Stimulated activated naive CD8-positive, alpha-beta T cell treated with anti-CD3 and anti-CD28 coated beads, Interleukin-15, Interleukin-2, amounts not matched to agents 100 ng/mL and 50 ng/mL, for 24 hours (primary cell): ENCODE results near the gene PLCL2.

ENCODE experiments used
- H3K27ac Mint-ChIP-seq: one replicate; pipeline ENCODE4 v1.8.0; 2021; ENCODE audit warnings: mild to moderate bottlenecking, mixed read lengths
- H3K27me3 Mint-ChIP-seq: one replicate; pipeline ENCODE4 v1.8.0; 2021; ENCODE audit warnings: mixed read lengths
- H3K36me3 Mint-ChIP-seq: one replicate; pipeline ENCODE4 v1.8.0; 2021; ENCODE audit warnings: low read depth, mixed read lengths
- H3K4me1 Mint-ChIP-seq: one replicate; pipeline ENCODE4 v1.8.0; 2021; ENCODE audit warnings: low read depth, mixed read lengths
- H3K4me3 Mint-ChIP-seq: one replicate; pipeline ENCODE4 v1.8.0; 2021; ENCODE audit warnings: mild to moderate bottlenecking, mixed read lengths
- H3K9me3 Mint-ChIP-seq: one replicate; pipeline ENCODE4 v1.8.0; 2021; ENCODE audit warnings: mixed read lengths

PLCL2 gene

GRCh38 chr3:17130956-17131355, 246.2 kb downstream of the PLCL2 start:
- peaks cover 11% of the 10 kb centered on the region for H3K9me3 Mint-ChIP-seq
- H3K36me3 Mint-ChIP-seq, result no peaks in the 10 kb centered on the region
- H3K27ac Mint-ChIP-seq, result no peak overlapping the region
- H3K4me3 Mint-ChIP-seq, result no peak overlapping the region
- H3K27me3 Mint-ChIP-seq, result no peaks in the 10 kb centered on the region
- no peaks in the 10 kb centered on the region for H3K4me1 Mint-ChIP-seq

- peaks cover 7% of the 10 kb centered on the region for H3K9me3 Mint-ChIP-seq
- H3K27ac Mint-ChIP-seq, result no peak overlapping the region
- H3K36me3 Mint-ChIP-seq, result no peaks in the 10 kb centered on the region
- H3K4me1 Mint-ChIP-seq, result no peaks in the 10 kb centered on the region
- no peaks in the 10 kb centered on the region for H3K27me3 Mint-ChIP-seq
- no peak overlapping the region for H3K4me3 Mint-ChIP-seq
Measured at GRCh38 chr3:17132286-17133115, 247.7 kb downstream of the PLCL2 start.

GRCh38 chr3:17133632-17134545, 249.1 kb downstream of the PLCL2 start:
- Mint-ChIP-seq H3K36me3 (no peaks in the 10 kb centered on the region), H3K27me3 (no peaks in the 10 kb centered on the region), H3K9me3 (no peaks in the 10 kb centered on the region), H3K27ac (no peak overlapping the region), H3K4me3 (no peak overlapping the region), H3K4me1 (no peaks in the 10 kb centered on the region)

- H3K36me3 Mint-ChIP-seq, result no peaks in the 10 kb centered on the region
- H3K4me1 Mint-ChIP-seq, result no peaks in the 10 kb centered on the region
- H3K4me3 Mint-ChIP-seq, result no peak overlapping the region
- no peak overlapping the region for H3K27ac Mint-ChIP-seq
- H3K27me3 Mint-ChIP-seq, result no peaks in the 10 kb centered on the region
- no peaks in the 10 kb centered on the region for H3K9me3 Mint-ChIP-seq
Measured at GRCh38 chr3:17135696-17136095, 250.9 kb downstream of the PLCL2 start.

GRCh38 chr3:17136136-17136721, 251.5 kb downstream of the PLCL2 start:
- H3K4me3 Mint-ChIP-seq, result no peak overlapping the region
- no peaks in the 10 kb centered on the region for H3K9me3 Mint-ChIP-seq
- H3K27ac Mint-ChIP-seq, result no peak overlapping the region
- H3K4me1 Mint-ChIP-seq, result no peaks in the 10 kb centered on the region
- no peaks in the 10 kb centered on the region for H3K36me3 Mint-ChIP-seq
- no peaks in the 10 kb centered on the region for H3K27me3 Mint-ChIP-seq

GRCh38 chr3:17137321-17137826, 252.6 kb downstream of the PLCL2 start:
- H3K27me3 Mint-ChIP-seq, result no peaks in the 10 kb centered on the region

GRCh38 chr3:17138246-17139039, 253.7 kb downstream of the PLCL2 start:
- Mint-ChIP-seq H3K4me3 (no peak overlapping the region), H3K27me3 (no peaks in the 10 kb centered on the region), H3K9me3 (no peaks in the 10 kb centered on the region), H3K4me1 (no peaks in the 10 kb centered on the region), H3K27ac (no peak overlapping the region), H3K36me3 (no peaks in the 10 kb centered on the region)

More at GRCh38 chr3:17137321-17137826, 252.6 kb downstream of the PLCL2 start:
- Mint-ChIP-seq H3K4me3 (no peak overlapping the region), H3K36me3 (no peaks in the 10 kb centered on the region), H3K27ac (no peak overlapping the region), H3K4me1 (no peaks in the 10 kb centered on the region), H3K9me3 (no peaks in the 10 kb centered on the region)
